Spleen (tissue), 13 donors: ENCODE results near the gene MS4A5. TPM values are rescaled to one million over a fixed set of nuclear protein-coding genes. Genes with fewer than 3 reads are reported as not detected.

Experiments
- DNase-seq: peaks from one replicate; pipeline ENCODE4 v3.0.0-alpha.2; 2020
- H3K27ac ChIP-seq, 8 donors: fragments of 200-600 bp; sonication (generic) in 7 of 8; 1 replicate in 4 of 8; 2 replicates in 4 of 8; pipeline versions ENCODE4 v1.5.0 to v1.8.0; 2016 to 2021; ENCODE audit warnings: inconsistent platforms in 4 of 8, mild to moderate bottlenecking in 4 of 8, moderate library complexity in 1 of 8
- H3K27me3 ChIP-seq, 7 donors: fragments of 200-600 bp; sonication (generic) in 6 of 7; replicated peaks in 1 of 7; 1 replicate in 4 of 7; 2 replicates in 3 of 7; pipeline versions ENCODE4 v1.5.0 to v1.8.0; 2016 to 2021; ENCODE audit warnings: inconsistent platforms in 3 of 7, mild to moderate bottlenecking in 1 of 7
- H3K36me3 ChIP-seq, 6 donors: fragments of 200-600 bp; sonication (generic) in 5 of 6; 1 replicate in 4 of 6; 2 replicates in 2 of 6; pipeline versions ENCODE4 v1.5.0 to v1.8.0; 2016 to 2021; ENCODE audit warnings: inconsistent platforms in 2 of 6
- H3K4me1 ChIP-seq, 6 donors: fragments of 200-600 bp; sonication (generic) in 5 of 6; 1 replicate in 3 of 6; 2 replicates in 3 of 6; pipeline versions ENCODE4 v1.5.0 to v1.8.0; 2016 to 2021; ENCODE audit warnings: inconsistent platforms in 3 of 6
- H3K4me3 ChIP-seq, 8 donors: fragments of 200-600 bp; sonication (generic) in 7 of 8; 1 replicate in 4 of 8; 2 replicates in 4 of 8; pipeline versions ENCODE4 v1.5.0 to v1.8.0; 2016 to 2021; ENCODE audit warnings: inconsistent platforms in 4 of 8, mild to moderate bottlenecking in 4 of 8, moderate library complexity in 2 of 8
- H3K9me3 ChIP-seq, 8 donors: fragments of 200-600 bp; sonication (generic) in 7 of 8; 1 replicate in 4 of 8; 2 replicates in 4 of 8; pipeline versions ENCODE4 v1.5.0 to v1.8.0; 2016 to 2021; ENCODE audit warnings: inconsistent platforms in 4 of 8
- CTCF ChIP-seq, 11 experiments: fragments of 200-600 bp in 7 of 11; fragments of 450-650 bp in 4 of 11; sonication (generic) in 4 of 11; IDR thresholded peaks in 8 of 11; conservative IDR thresholded peaks in 3 of 11; 1 replicate in 7 of 11; 2 replicates in 4 of 11; pipeline versions ENCODE4 v1.4.0 to v1.8.0; 2016 to 2021; ENCODE audit warnings: antibody characterized with exemption in 11 of 11, inconsistent platforms in 4 of 11, mild to moderate bottlenecking in 1 of 11
- POLR2A ChIP-seq, 3 donors: fragments of 450-650 bp; IDR thresholded peaks; one replicate each; pipeline ENCODE4 v1.5.1; 2017; ENCODE audit warnings: antibody characterized with exemption in 3 of 3, mild to moderate bottlenecking in 1 of 3
- POLR2AphosphoS5 ChIP-seq, 3 donors: sonication (generic); formaldehyde crosslinking; IDR thresholded peaks; one replicate each; pipeline ENCODE4 v1.5.1; 2017; ENCODE audit warnings: antibody characterized with exemption in 3 of 3
- WGBS, 5 donors: extraction: QIAGEN DNeasy Blood & Tissue Kit in 3 of 5; methylation state at CpG; one replicate each; pipeline versions ENCODE4 v1.1.5 to v1.1.7; 2013 to 2018; 5-methylcytosine and 5-hydroxymethylcytosine counted together
- intact Hi-C: fragments of 100-400 bp; cut with DNase I; formaldehyde crosslinking; loops from one replicate; pipeline ENCODE4 v1.15.0; 2023; ENCODE audit warnings: low total_unique reads
- long read RNA-seq, 2 donors: transcript quantifications; one replicate each; lab custom pipeline, GENCODE V29; 2026
- polyA plus RNA-seq, 3 donors: library from polyadenylated mRNA; stranded (reverse); fragments of 200-250 nt; gene quantifications; one replicate each; pipeline ENCODE4 v1.2.1, GENCODE V29; 2013
- total RNA-seq, 7 donors: library from RNA; depleted of rRNA in 3 of 7; stranded (reverse); fragments of >200 nt in 3 of 7; fragmentation: NEBNext Ultra II Directional in 4 of 7; extraction: Animal tissue kit (Norgen Biotek cat#: 25700) in 4 of 7; gene quantifications; one replicate each; pipeline versions ENCODE4 v1.1.0 to v1.2.1, GENCODE V29; 2016 to 2021
- donor health status: healthy with polysubstance abuse.
- donor health status: DM: no; HTN: no; CAD: no; lungs with moderate emphysema.
- donor health status: DM: no; HTN: no; CAD: no.
- donor health status: Bipolar disorder and iron deficiency.
- donor health status: healthy.
- donor health status: DM: no; HTN: no; CAD: no.
- donor health status: DM: yes; HTN: yes; CAD: no.

MS4A5 gene
- total RNA-seq (not detected), polyA plus RNA-seq (not detected)
- long read RNA-seq, donor 1, result 0 reads
- long read RNA-seq, donor 2, result 0 reads

- no peaks in the 10 kb centered on the region for H3K36me3 ChIP-seq
- WGBS, 5 donors, result 96 to 99% (median 97%) methylated on average over 5 of the region's 5 CpGs
- TF ChIP-seq POLR2A (IDR thresholded peaks at IDR 0.05) (no peak), POLR2AphosphoS5 (IDR thresholded peaks at IDR 0.05) (no peak), CTCF (IDR thresholded peaks at IDR 0.05 in 8 of 11, conservative IDR thresholded peaks at IDR 0.05 in 3 of 11) (no peak)
- H3K4me3 ChIP-seq, result no peak within 1 kb of the TSS
- H3K4me1 ChIP-seq, result no peaks in the 10 kb centered on the region
- H3K27ac ChIP-seq, result no peak within 1 kb of the TSS
- no peak for DNase-seq
- H3K27me3 ChIP-seq, result no peaks in the 10 kb centered on the region
- intact Hi-C loops, result no loop called here
- no peaks in the 10 kb centered on the region for H3K9me3 ChIP-seq
Measured at GRCh38 chr11:60429272-60429671, at the start of gene MS4A5. MS4A5 (plus strand) TSS chr11:60429572; CDS start chr11:60429675, 103 bp downstream.

DNA sequence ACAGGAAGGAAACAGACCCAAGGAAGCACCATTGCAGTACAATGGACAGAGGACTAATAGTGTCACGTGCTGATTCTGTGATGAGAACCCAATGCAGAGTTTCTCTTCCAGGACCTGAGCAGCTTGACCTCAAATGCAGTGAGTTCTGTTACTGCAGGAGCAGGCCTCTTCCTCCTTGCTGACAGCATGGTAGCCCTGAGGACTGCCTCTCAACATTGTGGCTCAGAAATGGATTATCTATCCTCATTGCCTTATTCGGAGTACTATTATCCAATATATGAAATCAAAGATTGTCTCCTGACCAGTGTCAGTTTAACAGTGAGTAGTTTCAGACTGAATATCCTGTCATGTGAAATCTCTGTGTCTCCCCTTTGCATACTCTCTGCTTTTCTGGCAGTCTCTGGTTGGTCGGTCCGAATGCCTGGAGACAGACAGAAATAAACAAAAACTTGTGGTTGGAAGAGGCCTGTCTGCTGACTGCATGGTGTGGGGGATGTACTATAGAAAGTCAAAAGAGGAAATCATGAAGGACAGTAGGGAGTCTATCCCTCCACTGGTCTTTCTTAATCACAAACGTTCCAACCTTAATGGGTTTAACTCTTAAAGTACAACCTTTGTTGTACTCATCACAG is 40.0 kb upstream of the MS4A5 start:
- peaks cover 0 to 39% (median 10%) of the 10 kb centered on the region in 6 donors for H3K4me1 ChIP-seq
- TF ChIP-seq POLR2AphosphoS5 (IDR thresholded peaks at IDR 0.05) (peak in 1 of 3 donors; percentile 72), POLR2A (IDR thresholded peaks at IDR 0.05) (no peak), CTCF (IDR thresholded peaks at IDR 0.05 in 8 of 11, conservative IDR thresholded peaks at IDR 0.05 in 3 of 11) (no peak)

DNA sequence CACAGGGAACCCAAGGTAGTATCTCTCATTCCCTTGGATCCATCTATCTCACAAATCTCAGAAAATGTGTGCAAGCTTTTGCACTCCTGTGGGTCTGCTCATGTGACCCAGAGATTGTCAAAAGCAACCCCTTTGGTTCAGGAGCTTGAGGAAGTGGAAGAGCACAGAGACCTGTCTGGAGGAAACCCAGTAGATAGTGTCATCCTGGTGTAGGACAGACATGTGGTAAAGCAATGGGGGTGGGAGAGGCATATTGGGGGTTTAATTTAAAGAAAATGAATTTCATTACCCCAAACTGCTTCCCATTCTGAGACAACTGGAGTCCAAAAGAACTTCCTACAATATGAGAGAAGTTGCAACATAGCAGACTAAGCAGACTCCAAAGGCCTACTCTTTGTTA is 39.0 kb upstream of the MS4A5 start:
- H3K9me3 ChIP-seq, result no peaks in the 10 kb centered on the region
- TF ChIP-seq POLR2AphosphoS5 (IDR thresholded peaks at IDR 0.05), result peak in 1 of 3 donors; percentile 50
- TF ChIP-seq POLR2A (IDR thresholded peaks at IDR 0.05), result no peak
- H3K36me3 ChIP-seq, result peaks cover 0 to 37% (median 0%) of the 10 kb centered on the region in 6 donors
- H3K27ac ChIP-seq, result peak overlapping the region in 5 of 8 donors; percentile 60 to 81 (median 73)
- H3K4me1 ChIP-seq, result peaks cover 0 to 39% (median 10%) of the 10 kb centered on the region in 6 donors
- no peak for DNase-seq
- no peak overlapping the region for H3K4me3 ChIP-seq
- intact Hi-C loops, result no loop called here
- no peaks in the 10 kb centered on the region for H3K27me3 ChIP-seq

More for the DNA sequence above, 40.0 kb upstream of the MS4A5 start:
- Histone ChIP-seq H3K27me3 (no peaks in the 10 kb centered on the region), H3K4me3 (no peak overlapping the region), H3K36me3 (peaks cover 0 to 45% (median 0%) of the 10 kb centered on the region in 6 donors), H3K27ac (peak overlapping the region; percentile 36 to 81 (median 66)), H3K9me3 (no peaks in the 10 kb centered on the region)
- intact Hi-C loops, result no loop called here
- no peak for DNase-seq
- WGBS, 5 donors, result 29 to 59% (median 34%) methylated on average over 5 of the region's 5 CpGs

GRCh38 chr11:60392361-60392760 is 37.0 kb upstream of the MS4A5 start:
- Histone ChIP-seq H3K9me3 (no peaks in the 10 kb centered on the region), H3K4me3 (no peak overlapping the region), H3K27me3 (no peaks in the 10 kb centered on the region), H3K36me3 (peaks cover 0 to 17% (median 0%) of the 10 kb centered on the region in 6 donors), H3K27ac (peak overlapping the region in 1 of 8 donors; percentile 21), H3K4me1 (peaks cover 0 to 56% (median 13%) of the 10 kb centered on the region in 6 donors)
- intact Hi-C loops, result no loop called here
- WGBS, 5 donors, result 45 to 76% (median 65%) methylated on average over 2 of the region's 2 CpGs
- TF ChIP-seq CTCF (IDR thresholded peaks at IDR 0.05 in 8 of 11, conservative IDR thresholded peaks at IDR 0.05 in 3 of 11) (no peak), POLR2A (IDR thresholded peaks at IDR 0.05) (peak in 1 of 3 donors; percentile 21), POLR2AphosphoS5 (IDR thresholded peaks at IDR 0.05) (peak in 1 of 3 donors; percentile 75)
- no peak for DNase-seq
